KMS-11 (cell line): Measurements from ENCODE around the gene MNT.

Source experiments
- H2AFZ ChIP-seq: fragments of 200-600 bp; sonication (generic); 2 replicates; pipeline ENCODE4 v1.6.1; 2016; ENCODE audit warnings: antibody characterized with exemption, mixed run types, low read depth
- H3K27ac ChIP-seq: fragments of 200-600 bp; sonication (generic); 2 replicates; pipeline ENCODE4 v1.6.1; 2016; ENCODE audit warnings: mild to moderate bottlenecking, mixed run types
- H3K27me3 ChIP-seq: fragments of 200-600 bp; sonication (generic); 2 replicates; pipeline ENCODE4 v1.6.1; 2017; ENCODE audit warnings: mild to moderate bottlenecking, low read depth, mixed run types, moderate library complexity; ENCODE audit not compliant: insufficient read depth
- H3K36me3 ChIP-seq: fragments of 200-600 bp; sonication (generic); 2 replicates; pipeline ENCODE4 v1.6.1; 2017; ENCODE audit warnings: mild to moderate bottlenecking, mixed run types; ENCODE audit not compliant: insufficient read depth
- H3K4me1 ChIP-seq: fragments of 200-600 bp; sonication (generic); 2 replicates; pipeline ENCODE4 v1.6.1; 2016; ENCODE audit warnings: mild to moderate bottlenecking, low read depth, mixed run types; ENCODE audit not compliant: poor library complexity, severe bottlenecking
- H3K4me2 ChIP-seq: fragments of 200-600 bp; sonication (generic); 2 replicates; pipeline ENCODE4 v1.7.0; 2016; ENCODE audit warnings: mild to moderate bottlenecking, mixed run types
- H3K4me3 ChIP-seq: fragments of 200-600 bp; sonication (generic); IDR thresholded peaks from 2 replicates; pipeline ENCODE4 v1.6.1; 2017; ENCODE audit warnings: low read depth, low read length, mixed read lengths; ENCODE audit not compliant: insufficient read depth
- H3K79me2 ChIP-seq: fragments of 200-600 bp; sonication (generic); 2 replicates; pipeline ENCODE4 v1.6.1; 2016; ENCODE audit warnings: low read depth, mixed run types; ENCODE audit not compliant: insufficient read depth
- H3K9ac ChIP-seq: fragments of 200-600 bp; sonication (generic); 2 replicates; pipeline ENCODE4 v1.6.1; 2016; ENCODE audit warnings: mild to moderate bottlenecking, mixed run types
- H4K20me1 ChIP-seq: fragments of 200-600 bp; sonication (generic); 2 replicates; pipeline ENCODE4 v1.6.1; 2016; ENCODE audit warnings: mild to moderate bottlenecking, mixed run types; ENCODE audit not compliant: insufficient read depth
- TF ChIP-seq, protein P1 (sequence below): fragments of 200-600 bp; sonication (generic); conservative IDR thresholded peaks from 2 replicates; pipeline ENCODE4 v1.6.1; 2017; ENCODE audit warnings: low read depth, mild to moderate bottlenecking, antibody characterized with exemption, low read length, moderate library complexity, mixed read lengths

The MNT gene

GRCh38 chr17:2416010-2416734 is 15.3 kb upstream of the MNT start:
- no peak overlapping the region for H3K4me2 ChIP-seq
- H3K79me2 ChIP-seq: no peaks in the 10 kb centered on the region
- no peak overlapping the region for H3K27ac ChIP-seq
- no peaks in the 10 kb centered on the region for H4K20me1 ChIP-seq
- H2AFZ ChIP-seq: no peak overlapping the region
- H3K9ac ChIP-seq: no peak overlapping the region
- no peak overlapping the region for H3K4me3 ChIP-seq
- H3K4me1 ChIP-seq: peaks cover 5% of the 10 kb centered on the region
- H3K27me3 ChIP-seq: no peaks in the 10 kb centered on the region
- no peaks in the 10 kb centered on the region for H3K36me3 ChIP-seq
- TF ChIP-seq, protein P1, sequence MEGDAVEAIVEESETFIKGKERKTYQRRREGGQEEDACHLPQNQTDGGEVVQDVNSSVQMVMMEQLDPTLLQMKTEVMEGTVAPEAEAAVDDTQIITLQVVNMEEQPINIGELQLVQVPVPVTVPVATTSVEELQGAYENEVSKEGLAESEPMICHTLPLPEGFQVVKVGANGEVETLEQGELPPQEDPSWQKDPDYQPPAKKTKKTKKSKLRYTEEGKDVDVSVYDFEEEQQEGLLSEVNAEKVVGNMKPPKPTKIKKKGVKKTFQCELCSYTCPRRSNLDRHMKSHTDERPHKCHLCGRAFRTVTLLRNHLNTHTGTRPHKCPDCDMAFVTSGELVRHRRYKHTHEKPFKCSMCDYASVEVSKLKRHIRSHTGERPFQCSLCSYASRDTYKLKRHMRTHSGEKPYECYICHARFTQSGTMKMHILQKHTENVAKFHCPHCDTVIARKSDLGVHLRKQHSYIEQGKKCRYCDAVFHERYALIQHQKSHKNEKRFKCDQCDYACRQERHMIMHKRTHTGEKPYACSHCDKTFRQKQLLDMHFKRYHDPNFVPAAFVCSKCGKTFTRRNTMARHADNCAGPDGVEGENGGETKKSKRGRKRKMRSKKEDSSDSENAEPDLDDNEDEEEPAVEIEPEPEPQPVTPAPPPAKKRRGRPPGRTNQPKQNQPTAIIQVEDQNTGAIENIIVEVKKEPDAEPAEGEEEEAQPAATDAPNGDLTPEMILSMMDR: peak; percentile 88

DNA sequence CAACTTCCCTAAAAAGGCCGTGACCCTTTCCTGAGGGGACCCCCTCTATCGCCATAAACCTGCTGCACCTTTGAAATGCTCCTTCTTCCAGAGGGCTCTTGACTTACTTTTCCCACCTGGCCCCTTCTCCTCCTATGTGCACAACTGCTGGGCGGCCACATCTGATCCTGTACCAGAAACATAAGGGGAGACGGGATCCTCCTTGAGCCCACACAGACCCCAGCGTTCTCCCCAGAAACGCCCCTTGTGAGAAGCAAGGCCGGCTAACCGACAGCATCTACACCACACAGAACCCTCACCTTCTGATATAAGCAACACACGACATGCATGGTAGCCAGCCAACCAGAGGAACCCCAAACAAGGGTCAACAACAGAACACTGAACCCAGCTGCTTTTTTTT is 14.2 kb upstream of the MNT start:
- Histone ChIP-seq H3K36me3 (no peaks in the 10 kb centered on the region), H3K9ac (no peak overlapping the region), H3K4me3 (no peak overlapping the region), H2AFZ (no peak overlapping the region), H3K4me1 (peaks cover 5% of the 10 kb centered on the region), H3K27me3 (no peaks in the 10 kb centered on the region), H4K20me1 (no peaks in the 10 kb centered on the region), H3K4me2 (no peak overlapping the region), H3K79me2 (no peaks in the 10 kb centered on the region), H3K27ac (no peak overlapping the region)
- TF ChIP-seq, protein P1: no peak

DNA sequence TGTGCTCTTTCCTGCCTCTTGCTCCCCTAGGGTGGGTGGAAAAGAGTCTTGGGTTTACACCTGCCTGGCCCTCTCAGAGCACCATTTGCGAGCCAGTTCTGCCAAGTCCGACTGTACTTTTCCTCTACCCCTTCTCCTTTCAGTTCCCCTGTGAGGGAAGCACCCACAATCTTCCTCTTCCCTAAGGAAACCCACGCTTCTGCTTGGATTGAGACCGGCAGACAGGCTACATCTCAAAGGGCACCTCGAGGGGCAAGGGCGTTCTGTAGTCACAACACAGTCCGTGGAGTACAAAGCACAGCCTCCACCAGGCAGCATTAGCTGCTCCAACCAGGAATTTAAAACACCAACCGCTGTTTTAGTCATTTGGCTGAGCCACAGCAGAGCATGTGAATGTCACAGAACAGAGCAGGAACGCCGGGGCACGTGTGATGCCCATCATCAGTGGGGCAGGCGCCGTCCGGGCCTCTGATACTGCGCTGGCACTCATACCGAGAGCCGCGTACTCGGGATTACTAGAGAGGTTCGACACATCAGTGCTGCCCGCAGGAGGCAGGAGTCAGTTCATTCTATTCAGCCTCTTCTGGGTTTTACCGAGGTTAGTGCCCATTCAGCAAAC is 13.7 kb upstream of the MNT start:
- Histone ChIP-seq H3K9ac (no peak overlapping the region), H3K79me2 (no peaks in the 10 kb centered on the region), H3K27ac (no peak overlapping the region), H3K4me3 (no peak overlapping the region), H3K4me1 (peaks cover 5% of the 10 kb centered on the region), H3K4me2 (no peak overlapping the region), H3K27me3 (no peaks in the 10 kb centered on the region), H4K20me1 (no peaks in the 10 kb centered on the region), H2AFZ (no peak overlapping the region), H3K36me3 (no peaks in the 10 kb centered on the region)
- TF ChIP-seq, protein P1: no peak

GRCh38 chr17:2412561-2413021 is 11.7 kb upstream of the MNT start:
- no peaks in the 10 kb centered on the region for H3K79me2 ChIP-seq
- H3K4me3 ChIP-seq: no peak overlapping the region
- TF ChIP-seq, protein P1: no peak
- H3K27me3 ChIP-seq: no peaks in the 10 kb centered on the region
- no peak overlapping the region for H3K9ac ChIP-seq
- H3K4me1 ChIP-seq: peaks cover 5% of the 10 kb centered on the region
- no peaks in the 10 kb centered on the region for H3K36me3 ChIP-seq
- H2AFZ ChIP-seq: no peak overlapping the region
- H3K4me2 ChIP-seq: no peak overlapping the region
- H4K20me1 ChIP-seq: no peaks in the 10 kb centered on the region
- no peak overlapping the region for H3K27ac ChIP-seq
